ENCODE measurements around the gene APAF1.
A peak's percentile ranks its signal among the peaks of the same experiment; 100 is the strongest.
"Not testable (repeated sequence)": the region's sequence is repeated elsewhere in the genome, so short reads cannot be mapped to it uniquely, and the experiment has no call there.

The APAF1 gene

DNA sequence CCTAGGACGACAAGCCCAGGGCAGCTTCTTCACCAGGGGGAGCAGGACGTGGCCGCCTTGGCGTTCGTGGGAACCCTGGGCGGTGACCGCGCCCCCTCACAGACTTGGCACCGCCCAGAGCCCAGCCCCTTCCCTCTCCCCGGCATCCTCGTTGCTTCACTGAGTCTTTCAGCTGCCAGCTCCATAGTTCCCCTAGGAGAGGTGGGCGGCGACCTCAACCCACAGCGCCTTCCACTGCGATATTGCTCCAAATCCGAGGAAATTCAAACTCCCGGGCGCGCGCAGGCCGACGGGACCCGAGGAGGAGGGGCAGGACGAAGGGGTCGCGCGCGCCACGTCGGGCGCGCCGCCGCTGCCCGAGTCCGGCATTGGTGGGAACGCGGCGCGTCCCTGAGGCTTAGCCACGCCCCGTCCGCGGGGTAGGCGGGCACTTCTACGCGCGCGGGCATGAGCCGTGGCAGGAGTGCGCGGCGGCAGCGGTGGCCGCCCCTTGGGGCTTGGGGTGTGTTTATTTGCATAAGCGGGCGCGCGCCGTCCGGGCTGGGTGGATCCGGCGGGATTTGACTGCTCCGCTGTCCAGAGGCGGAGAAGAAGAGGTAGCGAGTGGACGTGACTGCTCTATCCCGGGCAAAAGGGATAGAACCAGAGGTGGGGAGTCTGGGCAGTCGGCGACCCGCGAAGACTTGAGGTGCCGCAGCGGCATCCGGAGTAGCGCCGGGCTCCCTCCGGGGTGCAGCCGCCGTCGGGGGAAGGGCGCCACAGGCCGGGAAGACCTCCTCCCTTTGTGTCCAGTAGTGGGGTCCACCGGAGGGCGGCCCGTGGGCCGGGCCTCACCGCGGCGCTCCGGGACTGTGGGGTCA, at the start of gene APAF1, which contains the start of gene IKBIP:
TSS of gene APAF1 (plus strand) at position 579 of the 860 bp plus-strand sequence. CDS start 3,070 bp downstream, outside the sequence.
TSS of gene IKBIP (minus strand) at position 77 of the 860 bp plus-strand sequence. CDS start 87 bp downstream, outside the sequence.
- peak; percentile 72 for DNase-seq (ENCODE audit: low read depth)

DNA sequence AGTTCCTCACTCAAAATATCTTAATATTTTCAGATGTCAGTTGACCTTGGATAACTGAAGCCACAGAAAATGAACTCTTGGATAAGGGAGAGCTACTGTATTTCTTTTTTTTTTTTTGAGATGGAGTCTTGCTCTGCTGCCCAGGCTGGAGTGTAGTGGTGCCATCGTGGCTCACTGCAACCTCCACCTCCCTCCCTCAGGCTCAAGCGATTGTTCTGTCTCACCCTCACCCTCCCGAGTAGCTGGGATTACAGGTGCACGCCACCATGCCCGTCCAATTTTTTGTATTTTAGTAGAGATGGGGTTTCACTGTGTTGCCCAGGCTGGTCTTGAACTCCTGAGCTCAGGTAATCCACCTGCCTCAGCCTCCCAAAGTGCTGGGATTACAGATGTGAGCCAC, 47.8 kb upstream of the APAF1 start:
- DNase-seq (ENCODE audit: low read depth), result not testable (repeated sequence)

- no peak for DNase-seq (ENCODE audit: low read depth)
Measured at GRCh38 chr12:98601924-98602323, 43.2 kb upstream of the APAF1 start.

- no peak for DNase-seq (ENCODE audit: low read depth)
Measured at GRCh38 chr12:98606359-98606988, 38.6 kb upstream of the APAF1 start.

GRCh38 chr12:98610596-98610995, 34.5 kb upstream of the APAF1 start:
- DNase-seq (ENCODE audit: low read depth), result no peak

DNA sequence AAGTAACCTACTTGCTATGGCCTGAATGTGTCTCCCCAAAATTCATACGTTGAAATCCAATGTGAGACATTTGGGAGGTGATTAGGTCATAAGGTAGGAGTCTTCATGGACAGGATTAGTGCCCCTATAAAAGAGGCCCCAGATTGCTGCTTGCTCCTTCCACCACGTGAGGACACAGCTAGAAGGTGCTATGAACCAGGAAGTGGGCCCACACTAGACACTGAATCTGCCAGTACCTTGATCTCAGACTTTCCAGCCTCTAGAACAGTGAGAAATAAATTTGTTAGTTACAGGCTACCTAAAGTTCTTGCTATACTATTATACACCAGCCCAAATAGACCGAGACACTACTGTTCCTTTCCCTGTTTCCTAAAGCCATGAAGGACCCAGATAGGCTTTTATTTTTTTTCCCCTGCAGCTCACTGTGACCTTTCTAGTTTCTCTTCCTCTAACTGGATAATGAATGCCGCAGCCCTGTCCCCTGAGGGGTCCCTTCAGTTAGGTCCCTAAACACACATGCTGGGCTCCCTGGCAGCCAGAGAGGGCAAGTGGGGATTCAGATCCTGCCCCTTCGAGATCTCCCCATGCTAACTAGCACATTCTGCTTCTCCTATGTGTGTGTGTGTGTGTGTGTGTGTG, 32.3 kb upstream of the APAF1 start:
- no peak for DNase-seq (ENCODE audit: low read depth)

DNA sequence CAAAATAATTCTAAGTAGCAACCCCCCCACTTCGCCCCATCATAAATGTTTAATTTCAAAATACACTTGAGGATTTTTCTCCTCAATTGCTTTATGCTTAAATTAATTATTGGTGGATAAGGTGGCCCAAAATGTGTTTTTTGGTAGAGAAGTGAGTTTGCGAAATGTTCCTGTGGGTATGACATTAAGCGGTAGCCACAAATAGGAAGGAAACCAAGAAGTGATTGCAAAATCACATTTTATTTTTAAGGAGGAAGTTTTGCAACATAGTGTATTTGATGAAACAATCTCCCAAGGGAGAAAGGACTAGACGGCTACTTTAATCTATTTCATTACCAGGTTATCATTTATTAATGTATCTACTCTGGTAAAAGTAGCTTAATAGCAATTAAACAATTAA, 26.1 kb upstream of the APAF1 start:
- DNase-seq (ENCODE audit: low read depth), result no peak

- DNase-seq (ENCODE audit: low read depth), result no peak
Measured at GRCh38 chr12:98635657-98636323, 9.3 kb upstream of the APAF1 start.

GRCh38 chr12:98637068-98637467, 8.0 kb upstream of the APAF1 start:
- DNase-seq (ENCODE audit: low read depth), result no peak

DNA sequence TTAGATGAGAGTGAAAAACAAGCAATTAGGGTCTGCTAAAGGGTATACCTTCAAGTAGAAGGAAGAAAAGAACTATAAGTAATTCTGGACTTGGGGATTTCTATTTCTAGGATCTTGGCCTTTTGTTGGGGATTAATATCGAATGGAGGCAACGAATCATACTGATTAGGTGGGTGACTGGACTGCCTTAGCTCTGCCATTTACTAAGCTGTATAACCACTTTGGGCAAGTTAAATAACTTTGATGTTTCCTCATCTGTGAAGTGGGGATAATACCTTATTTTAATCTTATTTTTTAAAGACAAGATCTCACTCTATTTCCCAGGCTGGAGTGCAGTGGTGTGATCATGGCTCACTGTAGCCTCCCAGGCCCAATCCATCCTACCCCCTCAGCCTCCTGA, 7.1 kb upstream of the APAF1 start:
- no peak for DNase-seq (ENCODE audit: low read depth)

- no peak for DNase-seq (ENCODE audit: low read depth)
Measured at GRCh38 chr12:98639491-98639890, 5.6 kb upstream of the APAF1 start.

GRCh38 chr12:98642801-98643200, 2.3 kb upstream of the APAF1 start:
- DNase-seq (ENCODE audit: low read depth), result not testable (repeated sequence)

- DNase-seq (ENCODE audit: low read depth), result no peak
Measured at GRCh38 chr12:98644433-98644711, 718 bp upstream of the APAF1 start.

DNA sequence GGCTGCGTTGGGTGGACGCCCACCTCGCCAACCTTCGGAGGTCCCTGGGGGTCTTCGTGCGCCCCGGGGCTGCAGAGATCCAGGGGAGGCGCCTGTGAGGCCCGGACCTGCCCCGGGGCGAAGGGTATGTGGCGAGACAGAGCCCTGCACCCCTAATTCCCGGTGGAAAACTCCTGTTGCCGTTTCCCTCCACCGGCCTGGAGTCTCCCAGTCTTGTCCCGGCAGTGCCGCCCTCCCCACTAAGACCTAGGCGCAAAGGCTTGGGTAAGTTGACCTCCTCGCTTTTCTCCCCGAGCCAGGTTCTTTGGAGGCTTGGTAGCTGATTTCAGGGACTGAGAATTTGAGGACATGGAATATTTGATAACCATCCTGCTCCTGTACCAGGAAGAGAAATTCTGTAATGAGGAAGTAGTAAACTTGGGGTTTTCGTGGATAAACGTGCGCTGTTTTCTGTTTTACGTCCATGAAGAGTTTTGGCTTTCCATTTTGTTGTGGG, 530 bp downstream of the APAF1 start:
- DNase-seq (ENCODE audit: low read depth), result no peak

- DNase-seq (ENCODE audit: low read depth), result no peak
Measured at GRCh38 chr12:98646294-98647090, 1.4 kb downstream of the APAF1 start.

GRCh38 chr12:98651328-98651727, 6.2 kb downstream of the APAF1 start:
- DNase-seq (ENCODE audit: low read depth), result no peak

DNA sequence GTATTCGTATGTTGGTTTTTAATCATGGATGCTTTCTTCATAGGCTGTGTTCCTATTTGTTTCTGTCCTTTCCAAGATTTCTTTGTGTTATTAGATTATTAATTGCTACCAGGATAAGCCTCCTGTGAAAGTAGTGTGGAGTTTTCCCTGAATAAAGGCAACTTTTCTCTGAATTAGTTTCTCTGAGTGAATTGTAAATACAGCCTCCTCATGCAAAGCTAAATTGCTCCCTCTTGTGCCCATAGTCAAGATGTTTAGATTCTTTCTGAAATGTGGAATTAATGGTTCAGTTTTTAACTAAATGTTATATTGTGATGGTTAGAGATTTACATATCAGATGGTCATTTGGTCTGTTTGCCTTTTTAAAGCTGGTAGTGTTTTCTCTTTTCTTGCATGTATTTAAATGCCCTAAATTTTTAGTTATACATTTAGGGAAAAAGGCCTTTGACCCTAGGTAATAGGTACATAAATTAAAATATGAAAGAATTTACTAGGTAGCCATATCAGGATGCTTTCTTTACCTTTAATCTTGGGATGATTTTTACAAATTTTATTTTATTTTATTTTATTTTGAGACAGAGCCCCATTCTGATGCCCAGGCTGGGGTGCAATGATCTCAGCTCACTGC, 8.9 kb downstream of the APAF1 start:
- DNase-seq (ENCODE audit: low read depth), result no peak

DNA sequence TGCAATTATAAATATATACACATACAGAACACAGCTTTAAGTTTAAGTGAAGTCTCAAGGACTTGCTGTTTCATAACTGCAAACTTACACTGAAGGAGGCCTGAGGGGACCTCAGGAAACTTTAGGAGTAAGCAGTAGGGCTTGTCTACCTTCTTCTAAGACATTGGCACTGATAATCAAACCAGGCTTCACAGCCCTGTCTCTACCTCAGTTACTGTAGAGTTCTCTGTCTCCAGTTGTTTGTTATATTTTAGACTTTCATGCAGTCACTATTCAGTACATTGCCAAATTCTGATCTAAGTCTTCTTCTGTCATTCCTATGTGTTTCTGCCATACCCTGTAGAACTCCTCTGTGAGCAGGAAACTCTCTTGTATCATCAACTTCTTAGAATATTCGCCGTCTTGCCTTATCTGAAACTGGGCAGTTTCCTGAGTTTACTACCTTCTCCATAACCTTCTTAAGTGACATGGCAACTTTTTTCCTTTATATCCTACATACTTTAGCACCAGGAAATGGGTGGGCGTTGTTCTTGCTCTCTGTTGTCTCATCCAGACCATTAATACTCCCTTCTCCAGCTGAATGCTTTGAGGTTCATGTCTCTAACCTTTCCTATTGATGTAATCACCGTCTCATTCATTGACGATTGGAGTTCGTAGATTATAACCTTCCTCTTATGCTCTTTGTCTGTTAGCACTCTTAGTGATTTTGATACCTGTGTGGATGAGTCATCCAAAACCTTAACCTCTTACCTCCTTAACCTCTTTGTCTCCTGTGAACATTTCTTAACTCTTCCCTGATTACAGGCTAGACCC, 11.4 kb downstream of the APAF1 start:
- DNase-seq (ENCODE audit: low read depth), result no peak

GRCh38 chr12:98660521-98660920, 15.4 kb downstream of the APAF1 start:
- no peak for DNase-seq (ENCODE audit: low read depth)

DNA sequence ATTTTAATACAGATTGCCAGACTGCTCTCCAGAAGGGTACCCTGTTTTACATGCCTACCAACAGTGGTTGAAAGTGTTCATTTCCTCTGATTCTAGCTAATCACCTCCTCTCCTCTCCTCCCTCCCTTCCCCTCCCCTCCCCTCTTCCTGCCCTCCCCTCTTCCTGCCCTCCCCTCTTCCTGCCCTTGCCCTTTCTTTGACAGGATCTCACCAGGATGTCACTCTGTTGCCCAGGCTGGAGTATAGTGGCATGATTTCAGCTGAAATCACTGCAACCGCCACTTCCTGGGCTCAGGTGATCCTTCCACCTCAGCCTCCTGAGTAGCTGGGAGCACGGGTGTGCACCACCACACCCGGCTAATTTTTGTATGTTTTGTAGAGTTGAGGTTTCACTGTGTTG, 24.7 kb downstream of the APAF1 start:
- DNase-seq (ENCODE audit: low read depth), result no peak
